WTC11 (cell line): ENCODE results near the gene ADAM22. TPM values are rescaled to one million over a fixed set of nuclear protein-coding genes. Genes with fewer than 3 reads are reported as not detected.

Source experiments
- ATAC-seq: fragments of 200-7000 bp; cut with Tn5 transposase; 2 replicates; pipeline ENCODE4 v1.10.0; 2021; ENCODE audit warnings: mild to moderate bottlenecking, moderate library complexity
- CTCF ChIA-PET: fragments of 300-600 bp; sonication (Branson Sonifier 250); formaldehyde crosslinking; loops from one replicate; lab custom pipeline; 2021; ENCODE audit warnings: antibody characterized with exemption; lab: Charles Lee
- POLR2A ChIA-PET: fragments of 350-600 bp; sonication (Branson Sonifier 250); formaldehyde crosslinking; loops from one replicate; lab custom pipeline; 2021; ENCODE audit warnings: antibody characterized with exemption; lab: Charles Lee
- DNase-seq: peaks from one replicate; pipeline ENCODE4 v3.0.0; 2021; ENCODE audit warnings: low spot score
- H3K27ac Mint-ChIP-seq: 2 replicates; pipeline ENCODE4 v1.8.0; 2021; ENCODE audit warnings: mixed read lengths
- H3K27me3 Mint-ChIP-seq: 2 replicates; pipeline ENCODE4 v1.8.0; 2021; ENCODE audit warnings: low read depth, mild to moderate bottlenecking, moderate library complexity, mixed read lengths
- H3K36me3 Mint-ChIP-seq: 2 replicates; pipeline ENCODE4 v1.8.0; 2021; ENCODE audit warnings: mixed read lengths
- H3K4me1 Mint-ChIP-seq: 2 replicates; pipeline ENCODE4 v1.8.0; 2022; ENCODE audit warnings: mixed read lengths
- H3K4me3 Mint-ChIP-seq: 2 replicates; pipeline ENCODE4 v1.8.0; 2021; ENCODE audit warnings: mild to moderate bottlenecking, moderate library complexity, mixed read lengths
- H3K9me3 Mint-ChIP-seq: 2 replicates; pipeline ENCODE4 v1.8.0; 2021; ENCODE audit warnings: mixed read lengths
- CREB1 ChIP-seq: sonication (generic); formaldehyde crosslinking; IDR thresholded peaks from 2 replicates; pipeline ENCODE4 v1.8.0; 2023; ENCODE audit warnings: mild to moderate bottlenecking, missing genetic modification reagents
- ERG ChIP-seq: fragments of 250-450 bp; sonication (Bioruptor Pico); IDR thresholded peaks from 2 replicates; pipeline ENCODE4 v1.8.0; 2021; ENCODE audit warnings: mild to moderate bottlenecking
- GABPB1 ChIP-seq: sonication (generic); formaldehyde crosslinking; IDR thresholded peaks from 2 replicates; pipeline ENCODE4 v1.8.1; 2023; ENCODE audit warnings: mild to moderate bottlenecking, missing genetic modification reagents
- JUN ChIP-seq: sonication (generic); formaldehyde crosslinking; IDR thresholded peaks from 2 replicates; pipeline ENCODE4 v1.8.0; 2023; ENCODE audit warnings: mild to moderate bottlenecking, missing genetic modification reagents
- NR2C2 ChIP-seq: sonication (generic); formaldehyde crosslinking; IDR thresholded peaks from 2 replicates; pipeline ENCODE4 v1.8.0; 2022; ENCODE audit warnings: mild to moderate bottlenecking, missing genetic modification reagents
- SOX15 ChIP-seq: fragments of 250-450 bp; sonication (Bioruptor Pico); IDR thresholded peaks from 2 replicates; pipeline ENCODE4 v1.9.0; 2021; ENCODE audit warnings: mild to moderate bottlenecking
- TEAD1 ChIP-seq: sonication (generic); formaldehyde crosslinking; IDR thresholded peaks from 2 replicates; pipeline ENCODE4 v1.8.0; 2022; ENCODE audit warnings: mild to moderate bottlenecking, missing genetic modification reagents
- ZNF121 ChIP-seq: sonication (generic); formaldehyde crosslinking; IDR thresholded peaks from 2 replicates; pipeline ENCODE4 v1.8.0; 2023; ENCODE audit warnings: missing genetic modification reagents
- ZNF138 ChIP-seq: sonication (generic); formaldehyde crosslinking; conservative IDR thresholded peaks from 2 replicates; pipeline ENCODE4 v1.8.1; 2022; ENCODE audit warnings: mild to moderate bottlenecking, moderate library complexity, missing genetic modification reagents
- total RNA-seq: library from RNA; stranded (reverse); gene quantifications from 3 replicates; pipeline ENCODE4 v1.2.3, GENCODE V29; 2021
- TF ChIP-seq, protein P1 (sequence below): fragments of 250-450 bp; sonication (Bioruptor Pico); conservative IDR thresholded peaks from 2 replicates; pipeline ENCODE4 v1.9.0; 2021; ENCODE audit warnings: mild to moderate bottlenecking
- TF ChIP-seq, protein P2 (sequence below): sonication (generic); formaldehyde crosslinking; IDR thresholded peaks from 2 replicates; pipeline ENCODE4 v1.8.1; 2023; ENCODE audit warnings: mild to moderate bottlenecking, moderate library complexity, missing genetic modification reagents
- TF ChIP-seq, protein P3 (sequence below): sonication (generic); formaldehyde crosslinking; IDR thresholded peaks from 2 replicates; pipeline ENCODE4 v1.8.0; 2022; ENCODE audit warnings: mild to moderate bottlenecking, missing genetic modification reagents
- TF ChIP-seq, protein P4 (sequence below): sonication (generic); formaldehyde crosslinking; conservative IDR thresholded peaks from 2 replicates; pipeline ENCODE4 v1.8.1; 2022; ENCODE audit warnings: mild to moderate bottlenecking, missing genetic modification reagents
- TF ChIP-seq, protein P5 (sequence below): sonication (generic); formaldehyde crosslinking; IDR thresholded peaks from 2 replicates; pipeline ENCODE4 v1.8.1; 2022; ENCODE audit warnings: low read depth, mild to moderate bottlenecking, moderate library complexity, missing genetic modification reagents, borderline replicate concordance

Gene ADAM22
- total RNA-seq, 1 experiment from 2014 or later: 12.4 TPM

DNA sequence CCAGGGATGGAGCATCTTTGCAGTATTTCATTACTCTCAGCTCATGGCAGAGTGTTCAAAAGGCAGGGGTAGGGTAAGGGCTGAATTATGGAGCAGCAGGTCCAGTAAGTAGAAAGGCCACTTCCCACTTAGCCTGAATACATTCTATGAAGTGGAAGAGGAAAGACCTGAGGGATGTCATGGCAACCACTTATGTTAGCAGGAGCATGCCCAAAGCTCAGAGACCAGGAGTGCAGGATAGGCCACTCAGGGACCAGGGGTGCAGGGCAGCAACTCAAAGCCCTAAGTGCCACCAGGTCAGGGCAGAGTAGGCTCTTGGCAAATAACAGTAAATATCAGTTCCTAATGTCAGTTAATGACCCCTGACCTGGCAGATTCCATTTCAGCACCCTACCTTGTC, 282.2 kb downstream of the ADAM22 start (continued):
- TF ChIP-seq, protein P1, sequence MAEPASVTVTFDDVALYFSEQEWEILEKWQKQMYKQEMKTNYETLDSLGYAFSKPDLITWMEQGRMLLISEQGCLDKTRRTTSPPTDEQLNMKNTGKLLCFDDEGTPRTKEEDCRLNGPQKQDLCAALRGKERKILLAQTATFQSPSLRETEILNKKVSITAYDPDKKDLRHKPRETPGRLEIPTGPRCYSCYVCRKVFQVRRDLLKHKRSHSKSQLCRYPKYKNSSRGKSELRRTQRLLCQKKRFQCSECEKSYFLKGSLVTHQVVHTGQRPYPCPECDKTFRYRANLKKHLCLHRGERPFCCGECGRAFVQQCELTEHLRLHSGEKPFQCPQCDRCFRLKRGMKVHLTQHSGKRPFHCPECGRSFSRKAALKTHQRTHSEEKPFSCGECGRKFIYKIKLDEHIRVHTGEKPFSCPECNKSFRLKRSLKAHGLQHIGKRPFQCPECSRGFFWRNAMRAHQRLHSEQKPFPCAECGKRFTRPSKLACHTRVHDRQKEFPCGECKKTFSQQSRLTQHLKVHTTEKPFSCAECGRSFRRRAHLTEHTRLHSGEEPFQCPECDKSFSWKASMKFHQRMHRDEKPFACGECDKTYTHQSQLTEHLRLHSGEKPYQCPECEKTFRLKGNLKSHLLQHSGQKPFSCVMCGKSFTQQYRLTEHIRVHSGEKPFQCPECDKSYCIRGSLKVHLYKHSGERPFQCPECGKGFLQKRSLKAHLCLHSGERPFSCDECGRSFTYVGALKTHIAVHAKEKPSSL (CRISPR knock-in tag): no peak
- TF ChIP-seq JUN (no peak), ZNF138 (CRISPR knock-in tag) (no peak), TEAD1 (CRISPR knock-in tag) (no peak), GABPB1 (CRISPR knock-in tag) (no peak), ERG (no peak)
- TF ChIP-seq, protein P2, sequence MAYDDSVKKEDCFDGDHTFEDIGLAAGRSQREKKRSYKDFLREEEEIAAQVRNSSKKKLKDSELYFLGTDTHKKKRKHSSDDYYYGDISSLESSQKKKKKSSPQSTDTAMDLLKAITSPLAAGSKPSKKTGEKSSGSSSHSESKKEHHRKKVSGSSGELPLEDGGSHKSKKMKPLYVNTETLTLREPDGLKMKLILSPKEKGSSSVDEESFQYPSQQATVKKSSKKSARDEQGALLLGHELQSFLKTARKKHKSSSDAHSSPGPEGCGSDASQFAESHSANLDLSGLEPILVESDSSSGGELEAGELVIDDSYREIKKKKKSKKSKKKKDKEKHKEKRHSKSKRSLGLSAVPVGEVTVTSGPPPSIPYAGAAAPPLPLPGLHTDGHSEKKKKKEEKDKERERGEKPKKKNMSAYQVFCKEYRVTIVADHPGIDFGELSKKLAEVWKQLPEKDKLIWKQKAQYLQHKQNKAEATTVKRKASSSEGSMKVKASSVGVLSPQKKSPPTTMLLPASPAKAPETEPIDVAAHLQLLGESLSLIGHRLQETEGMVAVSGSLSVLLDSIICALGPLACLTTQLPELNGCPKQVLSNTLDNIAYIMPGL (CRISPR knock-in tag): no peak
- TF ChIP-seq, protein P3, sequence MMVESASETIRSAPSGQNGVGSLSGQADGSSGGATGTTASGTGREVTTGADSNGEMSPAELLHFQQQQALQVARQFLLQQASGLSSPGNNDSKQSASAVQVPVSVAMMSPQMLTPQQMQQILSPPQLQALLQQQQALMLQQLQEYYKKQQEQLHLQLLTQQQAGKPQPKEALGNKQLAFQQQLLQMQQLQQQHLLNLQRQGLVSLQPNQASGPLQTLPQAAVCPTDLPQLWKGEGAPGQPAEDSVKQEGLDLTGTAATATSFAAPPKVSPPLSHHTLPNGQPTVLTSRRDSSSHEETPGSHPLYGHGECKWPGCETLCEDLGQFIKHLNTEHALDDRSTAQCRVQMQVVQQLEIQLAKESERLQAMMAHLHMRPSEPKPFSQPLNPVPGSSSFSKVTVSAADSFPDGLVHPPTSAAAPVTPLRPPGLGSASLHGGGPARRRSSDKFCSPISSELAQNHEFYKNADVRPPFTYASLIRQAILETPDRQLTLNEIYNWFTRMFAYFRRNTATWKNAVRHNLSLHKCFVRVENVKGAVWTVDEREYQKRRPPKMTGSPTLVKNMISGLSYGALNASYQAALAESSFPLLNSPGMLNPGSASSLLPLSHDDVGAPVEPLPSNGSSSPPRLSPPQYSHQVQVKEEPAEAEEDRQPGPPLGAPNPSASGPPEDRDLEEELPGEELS: no peak

- CTCF ChIA-PET: interaction anchor here (1.2 to 1.6 kb wide), 3 partner anchors 25 to 283 kb away, joined by 3 read pairs; no protein-coding TSS in a partner anchor
- POLR2A ChIA-PET: no interaction called here
- no peak for DNase-seq
Measured at GRCh38 chr7:88217675-88218428, 283.8 kb downstream of the ADAM22 start.

GRCh38 chr7:88218429-88218745, 284.3 kb downstream of the ADAM22 start:
- CTCF ChIA-PET: interaction anchor here (1.2 to 1.6 kb wide), 3 partner anchors 25 to 284 kb away, joined by 3 read pairs; no protein-coding TSS in a partner anchor
- Mint-ChIP-seq H3K27ac (no peak overlapping the region), H3K9me3 (no peaks in the 10 kb centered on the region), H3K4me1 (peaks cover 55% of the 10 kb centered on the region), H3K27me3 (no peaks in the 10 kb centered on the region), H3K36me3 (peaks cover 17% of the 10 kb centered on the region), H3K4me3 (peak overlapping the region; percentile 90)
- POLR2A ChIA-PET: no interaction called here
- TF ChIP-seq, protein P4, sequence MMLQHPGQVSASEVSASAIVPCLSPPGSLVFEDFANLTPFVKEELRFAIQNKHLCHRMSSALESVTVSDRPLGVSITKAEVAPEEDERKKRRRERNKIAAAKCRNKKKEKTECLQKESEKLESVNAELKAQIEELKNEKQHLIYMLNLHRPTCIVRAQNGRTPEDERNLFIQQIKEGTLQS (CRISPR knock-in tag): no peak
- DNase-seq (no peak), ATAC-seq (no peak)

More at GRCh38 chr7:88217675-88218428, 283.8 kb downstream of the ADAM22 start:
- TF ChIP-seq NR2C2 (CRISPR knock-in tag) (no peak), GABPB1 (CRISPR knock-in tag) (no peak), SOX15 (CRISPR knock-in tag) (no peak), ZNF121 (CRISPR knock-in tag) (no peak), CREB1 (CRISPR knock-in tag) (no peak)
- TF ChIP-seq, protein P5, sequence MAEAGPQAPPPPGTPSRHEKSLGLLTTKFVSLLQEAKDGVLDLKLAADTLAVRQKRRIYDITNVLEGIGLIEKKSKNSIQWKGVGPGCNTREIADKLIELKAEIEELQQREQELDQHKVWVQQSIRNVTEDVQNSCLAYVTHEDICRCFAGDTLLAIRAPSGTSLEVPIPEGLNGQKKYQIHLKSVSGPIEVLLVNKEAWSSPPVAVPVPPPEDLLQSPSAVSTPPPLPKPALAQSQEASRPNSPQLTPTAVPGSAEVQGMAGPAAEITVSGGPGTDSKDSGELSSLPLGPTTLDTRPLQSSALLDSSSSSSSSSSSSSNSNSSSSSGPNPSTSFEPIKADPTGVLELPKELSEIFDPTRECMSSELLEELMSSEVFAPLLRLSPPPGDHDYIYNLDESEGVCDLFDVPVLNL (CRISPR knock-in tag): no peak
- peak; percentile 22 for ATAC-seq
- Mint-ChIP-seq H3K9me3 (no peaks in the 10 kb centered on the region), H3K36me3 (peaks cover 22% of the 10 kb centered on the region), H3K4me1 (peaks cover 55% of the 10 kb centered on the region), H3K27me3 (no peaks in the 10 kb centered on the region), H3K27ac (no peak overlapping the region; the same call in 1 of the 2 replicates), H3K4me3 (peak overlapping the region; percentile 90)
